Keratinocyte (primary cell): Measurements from ENCODE around the gene TGM1. TPM values are rescaled to one million over a fixed set of nuclear protein-coding genes. Genes with fewer than 3 reads are reported as not detected.

Experiments used
- DNase-seq: peaks from one replicate; pipeline ENCODE4 v3.0.0-alpha.2; 2011; ENCODE audit warnings: low read depth, missing footprints, low spot score
- FAIRE-seq: peaks from 2 replicates; lab custom pipeline; 2011; peaks lifted over from hg19 to GRCh38; lab: Jason Lieb, UNC
- H2AFZ ChIP-seq: 2 replicates; pipeline ENCODE4 v1.6.0; 2012; ENCODE audit warnings: low read length, control low read depth, inconsistent platforms; ENCODE audit not compliant: control insufficient read depth
- H3K27ac ChIP-seq: 2 replicates; pipeline ENCODE4 v1.5.1; 2011; ENCODE audit warnings: low read length; ENCODE audit not compliant: control insufficient read depth, insufficient read depth
- H3K27me3 ChIP-seq: 3 replicates; pipeline ENCODE4 v1.6.0; 2011; ENCODE audit warnings: low read length; ENCODE audit not compliant: control insufficient read depth, insufficient read depth; ENCODE audit errors: extremely low read depth
- H3K36me3 ChIP-seq, 2 experiments: 2 replicates in 1 of 2; 3 replicates in 1 of 2; pipeline ENCODE4 v1.5.1; 2011; ENCODE audit warnings: low read length in 2 of 2, mild to moderate bottlenecking in 1 of 2; ENCODE audit not compliant: control insufficient read depth in 2 of 2, insufficient read depth in 2 of 2; ENCODE audit errors: extremely low read depth in 1 of 2
- H3K4me1 ChIP-seq: 3 replicates; pipeline ENCODE4 v1.5.1; 2011; ENCODE audit warnings: low read length; ENCODE audit not compliant: control insufficient read depth, insufficient read depth; ENCODE audit errors: extremely low read depth
- H3K4me2 ChIP-seq: 3 replicates; pipeline ENCODE4 v1.6.0; 2011; ENCODE audit warnings: low read depth, low read length; ENCODE audit not compliant: control insufficient read depth, insufficient read depth; ENCODE audit errors: extremely low read depth
- H3K4me3 ChIP-seq, 3 experiments: fragments of 200-600 bp in 1 of 3; sonication (generic) in 1 of 3; 2 replicates in 2 of 3; 3 replicates in 1 of 3; pipeline ENCODE4 v1.5.1; 2011 to 2016; ENCODE audit warnings: low read length in 3 of 3, mild to moderate bottlenecking in 3 of 3, control low read depth in 2 of 3, inconsistent platforms in 1 of 3, low read depth in 1 of 3, mixed read lengths in 1 of 3, mixed run types in 1 of 3, moderate library complexity in 1 of 3; ENCODE audit not compliant: control insufficient read depth in 2 of 3, insufficient read depth in 2 of 3; ENCODE audit errors: extremely low read depth in 1 of 3
- H3K79me2 ChIP-seq: 2 replicates; pipeline ENCODE4 v1.6.0; 2012; ENCODE audit warnings: low read length; ENCODE audit not compliant: control insufficient read depth, insufficient read depth
- H3K9ac ChIP-seq: 3 replicates; pipeline ENCODE4 v1.6.0; 2011; ENCODE audit warnings: low read length; ENCODE audit not compliant: control insufficient read depth, insufficient read depth; ENCODE audit errors: extremely low read depth
- H3K9me1 ChIP-seq: 3 replicates; pipeline ENCODE4 v1.6.0; 2011; ENCODE audit warnings: low read length; ENCODE audit not compliant: control insufficient read depth, insufficient read depth; ENCODE audit errors: extremely low read depth
- H3K9me3 ChIP-seq: 2 replicates; pipeline ENCODE4 v1.5.1; 2012; ENCODE audit warnings: low read depth, low read length; ENCODE audit not compliant: control insufficient read depth
- H4K20me1 ChIP-seq: 3 replicates; pipeline ENCODE4 v1.6.0; 2011; ENCODE audit warnings: low read length; ENCODE audit not compliant: control insufficient read depth, insufficient read depth; ENCODE audit errors: extremely low read depth
- EZH2 ChIP-seq: IDR thresholded peaks from one replicate; pipeline ENCODE4 v1.6.1; 2012; ENCODE audit warnings: inconsistent platforms, mild to moderate bottlenecking, low read length, moderate library complexity
- dilution Hi-C: fragments of 300-500 bp; cut with MboI; formaldehyde crosslinking; loops from one replicate; pipeline ENCODE4 v1.7.0; 2020; ENCODE audit warnings: low sequenced_read_pairs; ENCODE audit not compliant: extremely low pct_ligation_motif_present
- polyA plus RNA-seq, 5 experiments: library from polyadenylated mRNA; depleted of rRNA in 3 of 5; stranded (reverse) in 3 of 5; stranded (forward) in 1 of 5; unstranded in 1 of 5; fragments of >200 nt; gene quantifications; 1 replicate in 1 of 5; 2 replicates in 3 of 5; 3 replicates in 1 of 5; pipeline versions ENCODE4 v1.2.1 to v1.2.3, GENCODE V29; 2011 to 2012; ENCODE audit warnings: missing spikeins in 2 of 5, low read depth in 1 of 5, low replicate concordance in 1 of 5
- TF ChIP-seq, protein P1 (sequence below), 3 experiments: IDR thresholded peaks in 1 of 3; conservative IDR thresholded peaks in 1 of 3; optimal IDR thresholded peaks in 1 of 3; 2 replicates in 2 of 3; 3 replicates in 1 of 3; pipeline versions ENCODE3 to v1.5.1; 2011; ENCODE audit warnings: low read length in 3 of 3, mild to moderate bottlenecking in 3 of 3, moderate library complexity in 2 of 3, control low read depth in 1 of 3, inconsistent platforms in 1 of 3; ENCODE audit not compliant: insufficient read depth in 2 of 3; ENCODE audit errors: extremely low read depth in 1 of 3

The TGM1 gene
- polyA plus RNA-seq, 1 donor (not counting 4 experiments of a cell fraction or from before 2014, with no cell fraction given) = 16.1 TPM

DNA sequence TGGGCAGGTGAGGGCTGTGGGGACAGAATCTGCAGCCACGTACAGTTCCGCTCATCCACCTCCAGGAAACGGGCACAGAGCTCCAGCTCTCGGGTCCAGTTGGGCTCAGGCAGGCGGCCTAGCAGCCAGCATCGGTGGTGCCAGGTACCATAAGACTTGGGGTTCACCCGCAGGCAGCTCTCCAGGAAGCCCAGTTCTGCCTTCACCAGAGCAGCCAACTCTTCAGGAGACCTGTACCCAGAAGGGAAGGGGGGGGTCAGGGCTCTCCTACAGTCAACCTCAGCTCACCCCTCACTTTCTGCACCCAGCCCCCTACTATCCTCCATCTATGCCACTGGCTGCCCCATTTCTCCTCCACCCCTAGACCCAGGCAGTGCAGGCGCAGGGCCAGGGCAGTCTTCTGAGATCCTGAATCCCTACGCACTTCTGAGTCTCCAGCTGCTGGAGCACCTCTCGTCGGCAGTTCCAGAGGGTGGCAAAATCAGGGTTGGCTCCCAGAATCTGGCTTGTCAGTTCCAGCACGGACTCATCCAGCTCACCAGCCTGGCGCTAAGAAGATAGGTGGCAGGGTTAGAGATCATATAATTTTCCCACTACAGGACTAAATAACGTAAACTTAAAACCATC is 7.0 kb upstream of the TGM1 start:
- H3K79me2 ChIP-seq = peaks cover 3% of the 10 kb centered on the region
- H3K27me3 ChIP-seq = no peaks in the 10 kb centered on the region
- no peaks in the 10 kb centered on the region for H3K9me3 ChIP-seq
- no peaks in the 10 kb centered on the region for H3K9me1 ChIP-seq
- FAIRE-seq = no peak
- no peak overlapping the region for H2AFZ ChIP-seq
- no peak for DNase-seq
- no peak overlapping the region for H3K4me3 ChIP-seq
- H3K4me2 ChIP-seq = peak overlapping the region; percentile 86
- dilution Hi-C loops = no loop called here
- TF ChIP-seq, protein P1, sequence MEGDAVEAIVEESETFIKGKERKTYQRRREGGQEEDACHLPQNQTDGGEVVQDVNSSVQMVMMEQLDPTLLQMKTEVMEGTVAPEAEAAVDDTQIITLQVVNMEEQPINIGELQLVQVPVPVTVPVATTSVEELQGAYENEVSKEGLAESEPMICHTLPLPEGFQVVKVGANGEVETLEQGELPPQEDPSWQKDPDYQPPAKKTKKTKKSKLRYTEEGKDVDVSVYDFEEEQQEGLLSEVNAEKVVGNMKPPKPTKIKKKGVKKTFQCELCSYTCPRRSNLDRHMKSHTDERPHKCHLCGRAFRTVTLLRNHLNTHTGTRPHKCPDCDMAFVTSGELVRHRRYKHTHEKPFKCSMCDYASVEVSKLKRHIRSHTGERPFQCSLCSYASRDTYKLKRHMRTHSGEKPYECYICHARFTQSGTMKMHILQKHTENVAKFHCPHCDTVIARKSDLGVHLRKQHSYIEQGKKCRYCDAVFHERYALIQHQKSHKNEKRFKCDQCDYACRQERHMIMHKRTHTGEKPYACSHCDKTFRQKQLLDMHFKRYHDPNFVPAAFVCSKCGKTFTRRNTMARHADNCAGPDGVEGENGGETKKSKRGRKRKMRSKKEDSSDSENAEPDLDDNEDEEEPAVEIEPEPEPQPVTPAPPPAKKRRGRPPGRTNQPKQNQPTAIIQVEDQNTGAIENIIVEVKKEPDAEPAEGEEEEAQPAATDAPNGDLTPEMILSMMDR (optimal IDR thresholded peaks at IDR 0.05 in 1 of 3, IDR thresholded peaks at IDR 0.05 in 1 of 3, conservative IDR thresholded peaks at IDR 0.05 in 1 of 3; ENCODE audit: extremely low read depth in 1 of 3, insufficient read depth in 2 of 3, low read length in 3 of 3) = no peak
- TF ChIP-seq EZH2 = no peak
- peaks cover 15 to 27% of the 10 kb centered on the region in 2 experiments for H3K36me3 ChIP-seq
- no peak overlapping the region for H3K27ac ChIP-seq
- H3K4me1 ChIP-seq = peaks cover 39% of the 10 kb centered on the region
- no peaks in the 10 kb centered on the region for H4K20me1 ChIP-seq
- H3K9ac ChIP-seq = no peak overlapping the region

DNA sequence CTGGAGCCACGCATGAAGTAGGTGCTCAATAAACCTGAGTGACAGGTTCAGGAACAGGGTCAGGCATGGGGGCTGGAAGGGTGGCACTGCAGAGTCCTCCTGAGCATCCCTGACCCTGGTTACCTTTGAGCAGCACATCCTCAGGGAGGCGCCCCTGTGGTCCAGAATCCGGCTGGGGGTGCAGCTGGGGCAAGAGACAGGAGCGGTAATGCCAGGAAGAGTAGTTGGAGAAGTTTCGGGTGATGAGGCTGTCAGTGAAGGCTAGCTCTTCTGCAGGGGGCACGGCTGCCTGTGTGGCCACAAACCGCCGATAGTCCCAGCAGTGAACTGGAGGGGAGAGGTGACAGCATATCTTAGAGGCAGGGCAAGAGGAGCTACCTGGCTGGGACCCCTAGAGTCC is 6.4 kb upstream of the TGM1 start:
- Histone ChIP-seq H3K9ac (no peak overlapping the region), H3K27ac (no peak overlapping the region), H3K9me3 (no peaks in the 10 kb centered on the region), H3K36me3 (peaks cover 15 to 27% of the 10 kb centered on the region in 2 experiments), H2AFZ (no peak overlapping the region), H3K4me2 (no peak overlapping the region), H3K79me2 (peaks cover 3% of the 10 kb centered on the region), H3K27me3 (no peaks in the 10 kb centered on the region), H4K20me1 (no peaks in the 10 kb centered on the region), H3K4me3 (no peak overlapping the region), H3K4me1 (peaks cover 41% of the 10 kb centered on the region), H3K9me1 (no peaks in the 10 kb centered on the region)
- TF ChIP-seq, protein P1 (optimal IDR thresholded peaks at IDR 0.05 in 1 of 3, IDR thresholded peaks at IDR 0.05 in 1 of 3, conservative IDR thresholded peaks at IDR 0.05 in 1 of 3; ENCODE audit: extremely low read depth in 1 of 3, insufficient read depth in 2 of 3, low read length in 3 of 3) = no peak
- DNase-seq (no peak), FAIRE-seq (no peak)
- dilution Hi-C loops = no loop called here
